GM23248 (cell line): ENCODE data around the gene HLCS.

Experiments
- EZH2 ChIP-seq: fragments of 200-600 bp; sonication (generic); IDR thresholded peaks from 2 replicates; pipeline ENCODE4 v1.6.1; 2018; ENCODE audit warnings: antibody characterized with exemption, mild to moderate bottlenecking; ENCODE audit not compliant: insufficient read depth, poor library complexity, severe bottlenecking
- EZH2phosphoT487 ChIP-seq: fragments of 200-600 bp; sonication (generic); IDR thresholded peaks from 2 replicates; pipeline ENCODE4 v1.6.1; 2018; ENCODE audit warnings: antibody characterized with exemption, moderate library complexity, mild to moderate bottlenecking, low read depth; ENCODE audit not compliant: insufficient read depth

GRCh38 chr21:36717976-36718375, 248.5 kb downstream of the HLCS start:
- TF ChIP-seq EZH2 (no peak), EZH2phosphoT487 (no peak)
